ENCODE data around the gene OIT3. TPM values are rescaled to one million over a fixed set of nuclear protein-coding genes. Genes with fewer than 3 reads are reported as not detected.

OIT3 gene
- total and polyA plus RNA-seq, 12 donors: 0.06 to 1.6 (median 0.34) TPM; not detected in 5

DNA sequence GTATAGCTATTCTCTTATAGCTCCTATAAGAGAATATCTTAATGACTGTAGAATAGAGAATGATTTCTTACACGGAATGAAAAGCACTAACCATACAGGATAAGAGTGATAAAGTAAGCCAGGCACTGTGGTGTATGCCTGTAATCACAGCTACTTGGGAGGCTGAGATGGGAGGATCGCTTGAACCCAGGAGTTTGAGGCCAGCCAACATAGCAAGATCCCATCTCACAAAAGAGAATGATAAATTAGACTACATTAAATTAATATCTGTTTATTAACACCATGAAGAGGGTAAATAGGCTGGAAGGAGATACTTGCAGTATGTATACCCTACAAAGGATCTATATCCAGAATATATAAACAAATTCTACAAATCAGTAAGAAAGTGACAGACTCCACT lies 12.2 kb upstream of the OIT3 start:
- WGBS, 2 donors: 97 to 98% methylated on average over 2 of the region's 2 CpGs
- no peak for DNase-seq
- Histone ChIP-seq H3K4me3 (no peak overlapping the region), H3K27ac (no peak overlapping the region), H3K36me3 (peaks cover 0 to 49% (median 0%) of the 10 kb centered on the region in 9 donors), H3K9me3 (no peaks in the 10 kb centered on the region), H3K4me1 (peaks cover 0 to 5% (median 2%) of the 10 kb centered on the region in 9 donors), H3K27me3 (no peaks in the 10 kb centered on the region)
- ATAC-seq: no peak
- TF ChIP-seq, protein P1, sequence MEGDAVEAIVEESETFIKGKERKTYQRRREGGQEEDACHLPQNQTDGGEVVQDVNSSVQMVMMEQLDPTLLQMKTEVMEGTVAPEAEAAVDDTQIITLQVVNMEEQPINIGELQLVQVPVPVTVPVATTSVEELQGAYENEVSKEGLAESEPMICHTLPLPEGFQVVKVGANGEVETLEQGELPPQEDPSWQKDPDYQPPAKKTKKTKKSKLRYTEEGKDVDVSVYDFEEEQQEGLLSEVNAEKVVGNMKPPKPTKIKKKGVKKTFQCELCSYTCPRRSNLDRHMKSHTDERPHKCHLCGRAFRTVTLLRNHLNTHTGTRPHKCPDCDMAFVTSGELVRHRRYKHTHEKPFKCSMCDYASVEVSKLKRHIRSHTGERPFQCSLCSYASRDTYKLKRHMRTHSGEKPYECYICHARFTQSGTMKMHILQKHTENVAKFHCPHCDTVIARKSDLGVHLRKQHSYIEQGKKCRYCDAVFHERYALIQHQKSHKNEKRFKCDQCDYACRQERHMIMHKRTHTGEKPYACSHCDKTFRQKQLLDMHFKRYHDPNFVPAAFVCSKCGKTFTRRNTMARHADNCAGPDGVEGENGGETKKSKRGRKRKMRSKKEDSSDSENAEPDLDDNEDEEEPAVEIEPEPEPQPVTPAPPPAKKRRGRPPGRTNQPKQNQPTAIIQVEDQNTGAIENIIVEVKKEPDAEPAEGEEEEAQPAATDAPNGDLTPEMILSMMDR (IDR thresholded peaks at IDR 0.05): no peak
- intact Hi-C loops (cut with DNase I): no loop called here

DNA sequence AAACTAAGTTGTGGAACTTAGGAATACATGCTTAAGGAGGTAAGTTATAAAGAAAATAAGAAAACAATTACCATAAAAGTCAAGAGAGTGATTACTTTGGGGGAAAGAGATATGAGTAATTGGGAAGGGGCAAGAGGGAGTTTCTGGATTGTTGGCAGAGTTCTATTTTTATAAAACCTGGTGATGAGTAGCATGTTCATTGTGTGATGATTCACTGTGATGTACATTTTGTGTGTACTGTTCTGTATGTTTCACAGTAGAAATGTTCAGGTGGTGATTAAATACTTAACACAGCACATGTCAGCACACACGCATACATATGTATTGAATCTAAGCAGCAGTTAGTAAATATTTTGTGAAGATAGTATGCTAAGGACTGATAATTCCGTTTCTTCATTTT lies 9.7 kb upstream of the OIT3 start:
- WGBS, 2 donors: 93 to 94% methylated on average over 2 of the region's 2 CpGs
- TF ChIP-seq, protein P1 (IDR thresholded peaks at IDR 0.05): no peak
- peaks cover 0 to 24% (median 12%) of the 10 kb centered on the region in 9 donors for H3K4me1 ChIP-seq
- H3K27ac ChIP-seq: no peak overlapping the region
- no peaks in the 10 kb centered on the region for H3K27me3 ChIP-seq
- no peaks in the 10 kb centered on the region for H3K9me3 ChIP-seq
- ATAC-seq (no peak), DNase-seq (no peak)
- peaks cover 0 to 53% (median 0%) of the 10 kb centered on the region in 9 donors for H3K36me3 ChIP-seq
- H3K4me3 ChIP-seq: no peak overlapping the region
- intact Hi-C loops (cut with DNase I): no loop called here

DNA sequence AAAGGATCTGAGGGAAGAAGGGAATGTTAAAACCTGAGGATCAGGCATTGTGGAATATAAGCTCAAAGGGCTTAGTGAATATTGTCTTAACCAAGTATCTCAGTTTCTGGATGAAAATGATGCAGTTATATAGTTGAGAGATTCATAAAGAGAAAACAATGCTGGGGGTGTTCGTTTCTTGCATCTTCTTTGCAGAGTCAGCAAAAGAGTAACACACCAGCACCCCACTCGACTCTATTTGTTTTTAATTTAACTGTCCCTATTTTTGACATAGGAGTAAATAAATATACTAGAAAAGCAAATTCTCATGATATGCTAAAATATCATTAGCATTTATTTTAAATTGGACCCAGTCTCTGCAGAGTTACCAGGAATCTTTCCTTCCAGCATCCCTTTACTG lies 7.6 kb upstream of the OIT3 start:
- ATAC-seq (no peak), DNase-seq (no peak)
- H3K27me3 ChIP-seq: no peaks in the 10 kb centered on the region
- WGBS, 2 donors: 91% methylated on average over 2 of the region's 2 CpGs
- TF ChIP-seq, protein P1 (IDR thresholded peaks at IDR 0.05): no peak
- H3K36me3 ChIP-seq: peaks cover 0 to 42% (median 0%) of the 10 kb centered on the region in 9 donors
- peak overlapping the region in 3 of 10 donors; percentile 64 to 80 (median 72) for H3K27ac ChIP-seq
- peaks cover 0 to 24% (median 12%) of the 10 kb centered on the region in 9 donors for H3K4me1 ChIP-seq
- no peaks in the 10 kb centered on the region for H3K9me3 ChIP-seq
- intact Hi-C loops (cut with DNase I): no loop called here
- H3K4me3 ChIP-seq: no peak overlapping the region

- DNase-seq (no peak), ATAC-seq (no peak)
- Histone ChIP-seq H3K36me3 (peaks cover 0 to 42% (median 0%) of the 10 kb centered on the region in 9 donors), H3K4me1 (peaks cover 0 to 24% (median 12%) of the 10 kb centered on the region in 9 donors), H3K27ac (peak overlapping the region in 7 of 10 donors; percentile 48 to 80 (median 64)), H3K27me3 (no peaks in the 10 kb centered on the region), H3K4me3 (peak overlapping the region in 1 of 10 donors; percentile 34), H3K9me3 (no peaks in the 10 kb centered on the region)
- intact Hi-C loops (cut with DNase I): no loop called here
- TF ChIP-seq, protein P1 (IDR thresholded peaks at IDR 0.05): no peak
- 36 to 54% methylated on average over 1 of the region's 1 CpG for WGBS, 2 donors
These were observed 6.9 kb upstream of the OIT3 start for GRCh38 chr10:72886621-72887020.
